ENCODE measurements around the gene UBL7.

UBL7 gene

GRCh38 chr15:74441248-74441941 is 19.6 kb downstream of the UBL7 start:
- DNase-seq (ENCODE audit: low read depth in 3 of 3) = no peak

GRCh38 chr15:74438721-74439316 is 22.1 kb downstream of the UBL7 start:
- DNase-seq (ENCODE audit: low read depth in 3 of 3) = peak; percentile 68 to 71 (median 69)

- no peak for DNase-seq (ENCODE audit: low read depth in 3 of 3)
Measured at GRCh38 chr15:74438206-74438605, 22.8 kb downstream of the UBL7 start.

GRCh38 chr15:74434263-74435136 is 26.5 kb downstream of the UBL7 start:
- DNase-seq (ENCODE audit: low read depth in 3 of 3) = no peak

GRCh38 chr15:74433592-74434262 is 27.2 kb downstream of the UBL7 start, which contains the start of gene SEMA7A:
TSS of gene SEMA7A (minus strand) at chr15:74433958. CDS start at chr15:74433918, 40 bp downstream.
- peak; percentile 68 to 70 (median 70) for DNase-seq (ENCODE audit: low read depth in 3 of 3)

GRCh38 chr15:74432968-74433591 is 27.9 kb downstream of the UBL7 start:
- no peak for DNase-seq (ENCODE audit: low read depth in 3 of 3)

GRCh38 chr15:74432271-74432967 is 28.5 kb downstream of the UBL7 start:
- no peak for DNase-seq (ENCODE audit: low read depth in 3 of 3)

GRCh38 chr15:74431645-74432044 is 29.3 kb downstream of the UBL7 start:
- no peak for DNase-seq (ENCODE audit: low read depth in 3 of 3)

GRCh38 chr15:74431116-74431515 is 29.8 kb downstream of the UBL7 start:
- DNase-seq (ENCODE audit: low read depth in 3 of 3) = no peak

- no peak for DNase-seq (ENCODE audit: low read depth in 3 of 3)
Measured at GRCh38 chr15:74430510-74430951, 30.4 kb downstream of the UBL7 start.

- no peak for DNase-seq (ENCODE audit: low read depth in 3 of 3)
Measured at GRCh38 chr15:74429781-74430400, 31.1 kb downstream of the UBL7 start.

GRCh38 chr15:74428970-74429780 is 31.8 kb downstream of the UBL7 start:
- DNase-seq (ENCODE audit: low read depth in 3 of 3) = no peak

GRCh38 chr15:74428442-74428787 is 32.5 kb downstream of the UBL7 start:
- no peak for DNase-seq (ENCODE audit: low read depth in 3 of 3)

- no peak for DNase-seq (ENCODE audit: low read depth in 3 of 3)
Measured at GRCh38 chr15:74427607-74428441, 33.1 kb downstream of the UBL7 start.

GRCh38 chr15:74426404-74427281 is 34.3 kb downstream of the UBL7 start:
- DNase-seq (ENCODE audit: low read depth in 3 of 3) = no peak

- DNase-seq (ENCODE audit: low read depth in 3 of 3) = no peak
Measured at GRCh38 chr15:74425630-74426029, 35.3 kb downstream of the UBL7 start.

- DNase-seq (ENCODE audit: low read depth in 3 of 3) = no peak
Measured at GRCh38 chr15:74424901-74425528, 35.9 kb downstream of the UBL7 start.
